Measurements from ENCODE around the gene HNRNPUL2.

HNRNPUL2 gene

DNA sequence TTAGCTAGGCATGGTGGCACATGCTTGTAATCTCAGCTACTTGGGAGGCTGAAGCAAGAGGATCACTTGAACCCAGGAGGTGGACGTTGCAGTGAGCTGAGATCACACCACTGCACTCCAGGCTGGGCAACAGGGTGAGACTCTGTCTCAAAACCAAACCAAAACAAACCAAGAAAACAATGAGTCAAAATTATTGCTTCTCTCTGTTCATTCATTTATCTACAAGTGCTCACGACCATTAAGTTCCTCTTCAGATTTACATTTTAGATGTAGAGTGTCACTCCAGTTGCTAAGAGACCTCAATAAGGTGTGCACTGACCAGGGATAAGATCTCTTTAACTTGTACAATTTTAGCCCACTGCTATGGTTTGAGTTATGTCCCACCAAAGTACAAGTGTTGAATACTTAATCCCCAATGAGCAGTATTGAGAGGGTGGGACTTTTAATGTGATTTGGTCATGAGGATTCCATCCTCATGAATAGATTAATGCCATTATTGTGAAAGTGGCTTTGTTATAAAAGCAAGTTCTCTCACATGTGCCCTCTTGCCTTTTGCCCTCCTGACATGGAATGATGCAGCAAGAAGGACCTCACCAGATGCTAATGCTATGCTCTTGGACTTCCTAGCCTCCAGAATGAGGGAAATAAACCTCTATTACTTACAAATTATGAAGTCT is 7.8 kb downstream of the HNRNPUL2 start:
- no peak for ATAC-seq (ENCODE audit: insufficient read depth, low read depth)
- no peak overlapping the region for H2AFZ ChIP-seq (ENCODE audit: low read depth, low read length)
- no peak for TF ChIP-seq EZH2 (IDR thresholded peaks at IDR 0.05; ENCODE audit: borderline replicate concordance, low read depth, low read length, severe bottlenecking)
- TF ChIP-seq, protein P1, sequence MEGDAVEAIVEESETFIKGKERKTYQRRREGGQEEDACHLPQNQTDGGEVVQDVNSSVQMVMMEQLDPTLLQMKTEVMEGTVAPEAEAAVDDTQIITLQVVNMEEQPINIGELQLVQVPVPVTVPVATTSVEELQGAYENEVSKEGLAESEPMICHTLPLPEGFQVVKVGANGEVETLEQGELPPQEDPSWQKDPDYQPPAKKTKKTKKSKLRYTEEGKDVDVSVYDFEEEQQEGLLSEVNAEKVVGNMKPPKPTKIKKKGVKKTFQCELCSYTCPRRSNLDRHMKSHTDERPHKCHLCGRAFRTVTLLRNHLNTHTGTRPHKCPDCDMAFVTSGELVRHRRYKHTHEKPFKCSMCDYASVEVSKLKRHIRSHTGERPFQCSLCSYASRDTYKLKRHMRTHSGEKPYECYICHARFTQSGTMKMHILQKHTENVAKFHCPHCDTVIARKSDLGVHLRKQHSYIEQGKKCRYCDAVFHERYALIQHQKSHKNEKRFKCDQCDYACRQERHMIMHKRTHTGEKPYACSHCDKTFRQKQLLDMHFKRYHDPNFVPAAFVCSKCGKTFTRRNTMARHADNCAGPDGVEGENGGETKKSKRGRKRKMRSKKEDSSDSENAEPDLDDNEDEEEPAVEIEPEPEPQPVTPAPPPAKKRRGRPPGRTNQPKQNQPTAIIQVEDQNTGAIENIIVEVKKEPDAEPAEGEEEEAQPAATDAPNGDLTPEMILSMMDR (IDR thresholded peaks at IDR 0.05; ENCODE audit: borderline replicate concordance, extremely low read depth, low read length, poor library complexity, severe bottlenecking) = no peak
- peaks cover 98% of the 10 kb centered on the region for H3K36me3 ChIP-seq (ENCODE audit: insufficient read depth, low read length)
- H3K79me2 ChIP-seq (ENCODE audit: insufficient read depth, low read length) = peaks cover 96% of the 10 kb centered on the region
- peaks cover 36% of the 10 kb centered on the region for H3K4me1 ChIP-seq (ENCODE audit: insufficient read depth, low read length)
- peaks cover 16% of the 10 kb centered on the region; the same call in 1 of the 2 replicates for H4K20me1 ChIP-seq (ENCODE audit: insufficient read depth, low read length)
- H3K4me3 ChIP-seq (ENCODE audit: low read depth in 1 of 2, low read length in 2 of 2) = no peak overlapping the region
- H3K4me2 ChIP-seq (ENCODE audit: insufficient read depth, low read length) = no peak overlapping the region
- H3K9ac ChIP-seq (ENCODE audit: low read depth, low read length) = no peak overlapping the region
- DNase-seq = no peak
- no peaks in the 10 kb centered on the region for H3K9me3 ChIP-seq (ENCODE audit: insufficient read depth, low read length, severe bottlenecking)
- H3K27ac ChIP-seq (ENCODE audit: low read length) = no peak overlapping the region
- no peaks in the 10 kb centered on the region for H3K27me3 ChIP-seq (ENCODE audit: insufficient read depth, low read length, poor library complexity)

DNA sequence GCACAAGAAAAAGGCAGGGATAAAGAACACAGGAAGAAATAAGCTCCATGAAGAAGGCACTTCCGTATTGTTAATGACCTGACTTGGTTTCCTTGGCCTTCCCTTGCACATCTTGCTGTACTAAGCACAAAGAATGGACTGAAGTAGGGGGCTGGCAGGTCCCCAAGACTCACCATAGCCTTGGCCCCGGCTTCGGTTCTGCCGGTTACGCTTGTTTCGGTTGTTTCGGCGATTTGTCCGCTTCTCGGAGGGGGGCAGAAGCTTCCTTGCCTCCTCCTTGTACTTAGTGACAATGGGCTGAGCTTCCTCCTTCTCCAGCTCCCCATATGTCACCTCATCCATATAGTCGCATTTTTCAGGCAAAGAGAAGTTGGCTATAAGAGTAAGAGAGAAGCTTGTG is 10.4 kb downstream of the HNRNPUL2 start:
- H3K27me3 ChIP-seq (ENCODE audit: insufficient read depth, low read length, poor library complexity) = no peaks in the 10 kb centered on the region
- no peak for DNase-seq
- no peak for ATAC-seq (ENCODE audit: insufficient read depth, low read depth)
- H3K4me2 ChIP-seq (ENCODE audit: insufficient read depth, low read length) = no peak overlapping the region
- H3K36me3 ChIP-seq (ENCODE audit: insufficient read depth, low read length) = peaks cover 95% of the 10 kb centered on the region
- no peak overlapping the region for H2AFZ ChIP-seq (ENCODE audit: low read depth, low read length)
- H3K79me2 ChIP-seq (ENCODE audit: insufficient read depth, low read length) = peaks cover 74% of the 10 kb centered on the region
- no peaks in the 10 kb centered on the region for H4K20me1 ChIP-seq (ENCODE audit: insufficient read depth, low read length)
- no peak overlapping the region for H3K27ac ChIP-seq (ENCODE audit: low read length)
- H3K9ac ChIP-seq (ENCODE audit: low read depth, low read length) = no peak overlapping the region
- peaks cover 11% of the 10 kb centered on the region for H3K4me1 ChIP-seq (ENCODE audit: insufficient read depth, low read length)
- TF ChIP-seq EZH2 (IDR thresholded peaks at IDR 0.05; ENCODE audit: borderline replicate concordance, low read depth, low read length, severe bottlenecking) = no peak
- TF ChIP-seq, protein P1 (IDR thresholded peaks at IDR 0.05; ENCODE audit: borderline replicate concordance, extremely low read depth, low read length, poor library complexity, severe bottlenecking) = no peak
- no peak overlapping the region for H3K4me3 ChIP-seq (ENCODE audit: low read depth in 1 of 2, low read length in 2 of 2)
- no peaks in the 10 kb centered on the region for H3K9me3 ChIP-seq (ENCODE audit: insufficient read depth, low read length, severe bottlenecking)

DNA sequence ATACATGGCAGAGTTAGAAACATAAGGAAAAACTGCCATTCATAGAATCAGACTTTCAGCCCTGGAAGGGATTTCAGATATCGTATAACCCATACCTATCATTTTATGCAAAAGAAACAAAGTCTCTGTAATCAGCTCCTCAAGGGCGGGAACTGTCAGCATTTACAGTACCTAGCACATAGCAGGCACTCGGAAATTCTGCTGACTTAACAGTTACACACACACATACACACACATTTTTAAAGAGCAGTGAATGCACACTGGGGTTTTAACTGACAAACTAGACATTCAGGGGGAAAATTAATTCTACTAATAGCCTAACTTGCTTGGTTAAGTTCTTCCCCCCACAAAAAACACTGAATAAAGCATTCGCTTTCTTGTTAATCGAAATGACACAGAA is 11.1 kb downstream of the HNRNPUL2 start:
- no peak overlapping the region for H3K27ac ChIP-seq (ENCODE audit: low read length)
- no peak overlapping the region for H3K4me2 ChIP-seq (ENCODE audit: insufficient read depth, low read length)

More for the DNA sequence above, 11.1 kb downstream of the HNRNPUL2 start:
- Histone ChIP-seq H3K27me3 (ENCODE audit: insufficient read depth, low read length, poor library complexity) (no peaks in the 10 kb centered on the region), H3K9ac (ENCODE audit: low read depth, low read length) (no peak overlapping the region), H3K36me3 (ENCODE audit: insufficient read depth, low read length) (peaks cover 95% of the 10 kb centered on the region), H3K9me3 (ENCODE audit: insufficient read depth, low read length, severe bottlenecking) (no peaks in the 10 kb centered on the region), H3K4me1 (ENCODE audit: insufficient read depth, low read length) (peaks cover 11% of the 10 kb centered on the region; the same call in 1 of the 2 replicates), H4K20me1 (ENCODE audit: insufficient read depth, low read length) (no peaks in the 10 kb centered on the region), H3K4me3 (ENCODE audit: low read depth in 1 of 2, low read length in 2 of 2) (no peak overlapping the region), H3K79me2 (ENCODE audit: insufficient read depth, low read length) (peaks cover 68% of the 10 kb centered on the region), H2AFZ (ENCODE audit: low read depth, low read length) (no peak overlapping the region)
- ATAC-seq (ENCODE audit: insufficient read depth, low read depth) (no peak), DNase-seq (no peak)
- no peak for TF ChIP-seq EZH2 (IDR thresholded peaks at IDR 0.05; ENCODE audit: borderline replicate concordance, low read depth, low read length, severe bottlenecking)
- TF ChIP-seq, protein P1 (IDR thresholded peaks at IDR 0.05; ENCODE audit: borderline replicate concordance, extremely low read depth, low read length, poor library complexity, severe bottlenecking) = no peak
